Measurements from ENCODE around the gene WNK1. TPM values are rescaled to one million over a fixed set of nuclear protein-coding genes. Genes with fewer than 3 reads are reported as not detected.

The WNK1 gene
- total and polyA plus RNA-seq, 2 of the 8 experiments (the other 6 are each of a cell fraction or from before 2014, with no cell fraction given): 88.2 to 157 TPM

- TF ChIP-seq HDAC2 (IDR thresholded peaks at IDR 0.05; ENCODE audit: borderline replicate concordance in 1 of 2, low read depth in 2 of 2, low read length in 2 of 2): no peak
- no peak for TF ChIP-seq TBP (IDR thresholded peaks at IDR 0.05; ENCODE audit: low read depth, low read length)
- no peak for TF ChIP-seq POLR2AphosphoS5 (IDR thresholded peaks at IDR 0.05; ENCODE audit: low read depth, low read length)
- no peak for TF ChIP-seq SAP30 (IDR thresholded peaks at IDR 0.05; ENCODE audit: insufficient read depth, insufficient replicate concordance, low read length)
- TF ChIP-seq POU5F1 (IDR thresholded peaks at IDR 0.05; ENCODE audit: low read depth, low read length): no peak
- no peak for TF ChIP-seq HDAC6 (IDR thresholded peaks at IDR 0.05; ENCODE audit: low read depth, low read length)
Measured at GRCh38 chr12:837548-837947, 85.2 kb downstream of the WNK1 start (continued).

All from H1 (cell line).